Measurements from ENCODE around the gene CSMD2.

CSMD2 gene

GRCh38 chr1:33970148-33970825, 194.7 kb downstream of the CSMD2 start:
- H3K27ac ChIP-seq: no peak overlapping the region
- TF ChIP-seq CTCF (conservative IDR thresholded peaks at IDR 0.05): no peak

- no peak overlapping the region for H3K27ac ChIP-seq
- no peak for TF ChIP-seq CTCF (conservative IDR thresholded peaks at IDR 0.05)
Observed at GRCh38 chr1:33966346-33967141, 198.5 kb downstream of the CSMD2 start.

GRCh38 chr1:33965086-33965485, 199.9 kb downstream of the CSMD2 start:
- no peak overlapping the region for H3K27ac ChIP-seq
- no peak for TF ChIP-seq CTCF (conservative IDR thresholded peaks at IDR 0.05)

GRCh38 chr1:33962061-33962460, 203.0 kb downstream of the CSMD2 start:
- H3K27ac ChIP-seq: no peak overlapping the region
- no peak for TF ChIP-seq CTCF (conservative IDR thresholded peaks at IDR 0.05)

GRCh38 chr1:33960188-33960895, 204.7 kb downstream of the CSMD2 start:
- no peak overlapping the region for H3K27ac ChIP-seq
- TF ChIP-seq CTCF (conservative IDR thresholded peaks at IDR 0.05): no peak

GRCh38 chr1:33957854-33958253, 207.2 kb downstream of the CSMD2 start:
- no peak overlapping the region for H3K27ac ChIP-seq
- TF ChIP-seq CTCF (conservative IDR thresholded peaks at IDR 0.05): no peak

GRCh38 chr1:33955096-33955495, 209.9 kb downstream of the CSMD2 start:
- H3K27ac ChIP-seq: no peak overlapping the region
- TF ChIP-seq CTCF (conservative IDR thresholded peaks at IDR 0.05): no peak

Data from VCaP (cell line).